K562 (cell line): ENCODE data around the gene IL12RB1. TPM values are rescaled to one million over a fixed set of nuclear protein-coding genes. Genes with fewer than 3 reads are reported as not detected.

Experiments used
- ARID2 ChIP-seq: fragments of 450-650 bp; IDR thresholded peaks from 2 replicates; pipeline ENCODE4 v1.6.1; 2017; ENCODE audit warnings: antibody characterized with exemption, mild to moderate bottlenecking
- ARNT ChIP-seq, 2 experiments: fragments of 450-650 bp; IDR thresholded peaks; 2 replicates each; pipeline ENCODE4 v1.6.1; 2016; ENCODE audit warnings: mild to moderate bottlenecking in 1 of 2
- BRF1 ChIP-seq: IDR thresholded peaks from 3 replicates; pipeline ENCODE4 v1.6.1; 2011; ENCODE audit warnings: borderline replicate concordance, mild to moderate bottlenecking; ENCODE audit not compliant: insufficient read length; ENCODE audit errors: extremely low read depth
- CBX5 ChIP-seq: IDR thresholded peaks from 2 replicates; pipeline ENCODE4 v1.6.1; 2014; ENCODE audit warnings: low read depth, borderline replicate concordance
- EZH2 ChIP-seq: IDR thresholded peaks from 2 replicates; pipeline ENCODE4 v1.6.1; 2012; ENCODE audit warnings: low read depth, mild to moderate bottlenecking, inconsistent platforms, low read length, borderline replicate concordance
- FOXJ2 ChIP-seq: fragments of 200-800 bp; sonication (Bioruptor generic); IDR thresholded peaks from 2 replicates; pipeline ENCODE4 v1.6.1; 2016; ENCODE audit warnings: missing genetic modification characterization, missing compliant biosample characterization
- HBP1 ChIP-seq: fragments of 450-650 bp; formaldehyde crosslinking; IDR thresholded peaks from 2 replicates; pipeline ENCODE4 v1.4.0; 2022; ENCODE audit warnings: missing genetic modification characterization
- JUN ChIP-seq, 2 experiments: sonication (generic) in 1 of 2; formaldehyde crosslinking in 1 of 2; IDR thresholded peaks; 2 replicates each; pipeline versions ENCODE4 v1.6.1 to v1.8.0; 2012 to 2022; ENCODE audit warnings: borderline replicate concordance in 2 of 2, mild to moderate bottlenecking in 2 of 2, improper control_type of control experiment in 1 of 2, low read depth in 1 of 2, low read length in 1 of 2, missing genetic modification reagents in 1 of 2
- NFE2L1 ChIP-seq: fragments of 450-650 bp; IDR thresholded peaks from 2 replicates; pipeline ENCODE4 v1.6.1; 2016; ENCODE audit warnings: missing genetic modification characterization, low read depth, mild to moderate bottlenecking, missing compliant biosample characterization, moderate library complexity, borderline replicate concordance
- SRSF9 ChIP-seq: fragments of 200-400 bp; formaldehyde crosslinking; IDR thresholded peaks from 2 replicates; pipeline ENCODE4 v1.6.1; 2017; ENCODE audit warnings: low read depth, low read length, borderline replicate concordance
- ZFP30 ChIP-seq: fragments of 250-450 bp; sonication (Bioruptor Pico); IDR thresholded peaks from 2 replicates; pipeline ENCODE4 v1.8.0; 2022; ENCODE audit warnings: moderate library complexity, mild to moderate bottlenecking, inconsistent platforms, borderline replicate concordance
- ZFX ChIP-seq: sonication (generic); formaldehyde crosslinking; IDR thresholded peaks from 2 replicates; pipeline ENCODE4 v1.8.0; 2022; ENCODE audit warnings: mild to moderate bottlenecking, missing genetic modification reagents, moderate library complexity
- ZKSCAN1 ChIP-seq: fragments of 150-350 bp; IDR thresholded peaks from 2 replicates; pipeline ENCODE4 v1.6.1; 2016; ENCODE audit warnings: low read depth, low read length
- polyA plus RNA-seq, 8 experiments: library from polyadenylated mRNA; depleted of rRNA in 4 of 8; stranded (reverse) in 5 of 8; unstranded in 3 of 8; fragments of >200 nt; fragmentation: Nextera tagmentation in 2 of 8; fragmentation: Illumina TruSeq in 1 of 8; extraction: Ambion mirVana in 2 of 8; extraction: Trizol in 1 of 8; gene quantifications; 2 replicates each; pipeline versions ENCODE4 v1.2.1 to v1.2.3, GENCODE V29; 2011 to 2014; ENCODE audit warnings: inconsistent platforms in 1 of 8, missing spikeins in 1 of 8
- total RNA-seq, 7 experiments: library from RNA; depleted of rRNA in 6 of 7; stranded (reverse); fragments of >200 nt in 6 of 7; fragmentation: Illumina TruSeq in 2 of 7; extraction: Trizol in 2 of 7; gene quantifications; 2 replicates each; pipeline versions ENCODE4 v1.2.1 to v1.2.3, GENCODE V29; 2011 to 2021; ENCODE audit warnings: low replicate concordance in 1 of 7
- TF ChIP-seq, protein P1 (sequence below), 2 experiments: IDR thresholded peaks in 1 of 2; conservative IDR thresholded peaks in 1 of 2; 2 replicates each; pipeline ENCODE4 v1.6.1; 2016; ENCODE audit warnings: low read depth in 2 of 2, mild to moderate bottlenecking in 1 of 2, missing compliant biosample characterization in 1 of 2, missing genetic modification characterization in 1 of 2, moderate library complexity in 1 of 2
- TF ChIP-seq, protein P2 (sequence below): fragments of 200-800 bp; sonication (Bioruptor generic); IDR thresholded peaks from 2 replicates; pipeline ENCODE4 v1.6.1; 2017; ENCODE audit warnings: missing genetic modification characterization, missing compliant biosample characterization
- TF ChIP-seq, protein P3 (sequence below): sonication (generic); formaldehyde crosslinking; IDR thresholded peaks from 2 replicates; pipeline ENCODE4 v1.8.0; 2022; ENCODE audit warnings: mild to moderate bottlenecking, missing genetic modification reagents

The IL12RB1 gene
- total and polyA plus RNA-seq, 9 of the 15 experiments (the other 6 are each of a cell fraction or from before 2014, with no cell fraction given) = 0.04 to 0.07 (median 0.06) TPM; not detected in 5

DNA sequence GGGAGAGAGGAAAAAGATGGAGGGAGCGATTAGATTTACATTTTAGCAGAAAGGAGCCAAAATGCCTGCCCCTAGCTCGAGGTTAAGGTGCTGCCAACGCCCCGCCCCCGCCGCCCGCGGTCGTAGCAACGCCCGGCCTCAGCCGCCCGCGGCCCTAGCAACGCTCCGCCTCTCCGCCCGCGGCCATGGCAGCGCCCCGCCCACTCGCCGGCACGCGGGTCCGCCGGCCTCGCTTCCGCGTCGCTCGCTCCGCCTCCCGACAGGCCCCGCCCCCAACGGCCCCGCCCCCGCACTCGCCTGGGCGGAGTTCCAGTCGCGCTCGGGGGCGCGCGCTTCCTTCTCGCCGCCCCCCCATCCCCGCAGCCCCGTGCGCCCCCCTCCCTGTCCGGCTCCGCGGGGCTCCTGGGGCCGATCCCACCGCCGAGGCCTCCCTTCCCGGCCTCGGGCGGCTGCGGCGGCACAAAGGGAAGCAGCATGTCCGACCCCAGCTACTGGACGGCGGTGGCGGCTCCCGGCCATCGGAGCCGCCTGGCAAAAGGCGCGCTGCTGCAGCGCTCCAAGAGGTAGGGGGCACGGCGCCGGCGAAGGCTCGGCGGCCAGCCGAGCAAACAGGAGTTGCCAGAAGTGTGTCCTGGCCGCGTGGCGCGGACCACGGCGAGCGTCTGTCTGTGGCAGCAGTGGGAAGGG lies 31.1 kb upstream of the IL12RB1 start (continued):
- no peak for TF ChIP-seq BRF1
- TF ChIP-seq, protein P1, sequence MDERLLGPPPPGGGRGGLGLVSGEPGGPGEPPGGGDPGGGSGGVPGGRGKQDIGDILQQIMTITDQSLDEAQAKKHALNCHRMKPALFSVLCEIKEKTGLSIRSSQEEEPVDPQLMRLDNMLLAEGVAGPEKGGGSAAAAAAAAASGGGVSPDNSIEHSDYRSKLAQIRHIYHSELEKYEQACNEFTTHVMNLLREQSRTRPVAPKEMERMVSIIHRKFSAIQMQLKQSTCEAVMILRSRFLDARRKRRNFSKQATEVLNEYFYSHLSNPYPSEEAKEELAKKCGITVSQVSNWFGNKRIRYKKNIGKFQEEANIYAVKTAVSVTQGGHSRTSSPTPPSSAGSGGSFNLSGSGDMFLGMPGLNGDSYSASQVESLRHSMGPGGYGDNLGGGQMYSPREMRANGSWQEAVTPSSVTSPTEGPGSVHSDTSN (CRISPR knock-in tag; IDR thresholded peaks at IDR 0.05; ENCODE audit: low read depth) = no peak
- TF ChIP-seq, protein P1 (tag; conservative IDR thresholded peaks at IDR 0.05; ENCODE audit: low read depth) = no peak
- no peak for TF ChIP-seq ZFX (CRISPR knock-in tag)
- TF ChIP-seq, protein P2, sequence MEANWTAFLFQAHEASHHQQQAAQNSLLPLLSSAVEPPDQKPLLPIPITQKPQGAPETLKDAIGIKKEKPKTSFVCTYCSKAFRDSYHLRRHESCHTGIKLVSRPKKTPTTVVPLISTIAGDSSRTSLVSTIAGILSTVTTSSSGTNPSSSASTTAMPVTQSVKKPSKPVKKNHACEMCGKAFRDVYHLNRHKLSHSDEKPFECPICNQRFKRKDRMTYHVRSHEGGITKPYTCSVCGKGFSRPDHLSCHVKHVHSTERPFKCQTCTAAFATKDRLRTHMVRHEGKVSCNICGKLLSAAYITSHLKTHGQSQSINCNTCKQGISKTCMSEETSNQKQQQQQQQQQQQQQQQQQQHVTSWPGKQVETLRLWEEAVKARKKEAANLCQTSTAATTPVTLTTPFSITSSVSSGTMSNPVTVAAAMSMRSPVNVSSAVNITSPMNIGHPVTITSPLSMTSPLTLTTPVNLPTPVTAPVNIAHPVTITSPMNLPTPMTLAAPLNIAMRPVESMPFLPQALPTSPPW = peak; percentile 78
- TF ChIP-seq ARNT (IDR thresholded peaks at IDR 0.05) = no peak
- no peak for TF ChIP-seq JUN (IDR thresholded peaks at IDR 0.05; ENCODE audit: borderline replicate concordance, low read depth, low read length)
- no peak for TF ChIP-seq JUN (CRISPR knock-in tag; IDR thresholded peaks at IDR 0.05; ENCODE audit: borderline replicate concordance)
- TF ChIP-seq ZFP30 (CRISPR knock-in tag) = no peak
- TF ChIP-seq CBX5 = no peak
- no peak for TF ChIP-seq HBP1
- no peak for TF ChIP-seq FOXJ2 (tag)
- TF ChIP-seq EZH2 = no peak
- TF ChIP-seq, protein P3, sequence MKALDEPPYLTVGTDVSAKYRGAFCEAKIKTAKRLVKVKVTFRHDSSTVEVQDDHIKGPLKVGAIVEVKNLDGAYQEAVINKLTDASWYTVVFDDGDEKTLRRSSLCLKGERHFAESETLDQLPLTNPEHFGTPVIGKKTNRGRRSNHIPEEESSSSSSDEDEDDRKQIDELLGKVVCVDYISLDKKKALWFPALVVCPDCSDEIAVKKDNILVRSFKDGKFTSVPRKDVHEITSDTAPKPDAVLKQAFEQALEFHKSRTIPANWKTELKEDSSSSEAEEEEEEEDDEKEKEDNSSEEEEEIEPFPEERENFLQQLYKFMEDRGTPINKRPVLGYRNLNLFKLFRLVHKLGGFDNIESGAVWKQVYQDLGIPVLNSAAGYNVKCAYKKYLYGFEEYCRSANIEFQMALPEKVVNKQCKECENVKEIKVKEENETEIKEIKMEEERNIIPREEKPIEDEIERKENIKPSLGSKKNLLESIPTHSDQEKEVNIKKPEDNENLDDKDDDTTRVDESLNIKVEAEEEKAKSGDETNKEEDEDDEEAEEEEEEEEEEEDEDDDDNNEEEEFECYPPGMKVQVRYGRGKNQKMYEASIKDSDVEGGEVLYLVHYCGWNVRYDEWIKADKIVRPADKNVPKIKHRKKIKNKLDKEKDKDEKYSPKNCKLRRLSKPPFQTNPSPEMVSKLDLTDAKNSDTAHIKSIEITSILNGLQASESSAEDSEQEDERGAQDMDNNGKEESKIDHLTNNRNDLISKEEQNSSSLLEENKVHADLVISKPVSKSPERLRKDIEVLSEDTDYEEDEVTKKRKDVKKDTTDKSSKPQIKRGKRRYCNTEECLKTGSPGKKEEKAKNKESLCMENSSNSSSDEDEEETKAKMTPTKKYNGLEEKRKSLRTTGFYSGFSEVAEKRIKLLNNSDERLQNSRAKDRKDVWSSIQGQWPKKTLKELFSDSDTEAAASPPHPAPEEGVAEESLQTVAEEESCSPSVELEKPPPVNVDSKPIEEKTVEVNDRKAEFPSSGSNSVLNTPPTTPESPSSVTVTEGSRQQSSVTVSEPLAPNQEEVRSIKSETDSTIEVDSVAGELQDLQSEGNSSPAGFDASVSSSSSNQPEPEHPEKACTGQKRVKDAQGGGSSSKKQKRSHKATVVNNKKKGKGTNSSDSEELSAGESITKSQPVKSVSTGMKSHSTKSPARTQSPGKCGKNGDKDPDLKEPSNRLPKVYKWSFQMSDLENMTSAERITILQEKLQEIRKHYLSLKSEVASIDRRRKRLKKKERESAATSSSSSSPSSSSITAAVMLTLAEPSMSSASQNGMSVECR (CRISPR knock-in tag) = peak; percentile 25; the same call in 1 of the 2 replicates
- no peak for TF ChIP-seq ARID2
- TF ChIP-seq NFE2L1 = no peak
- TF ChIP-seq ZKSCAN1 = no peak
- no peak for TF ChIP-seq SRSF9
